ENCODE data around the gene SV2C.
"Not testable (repeated sequence)": the region's sequence is repeated elsewhere in the genome, so short reads cannot be mapped to it uniquely, and the experiment has no call there.

The SV2C gene

DNA sequence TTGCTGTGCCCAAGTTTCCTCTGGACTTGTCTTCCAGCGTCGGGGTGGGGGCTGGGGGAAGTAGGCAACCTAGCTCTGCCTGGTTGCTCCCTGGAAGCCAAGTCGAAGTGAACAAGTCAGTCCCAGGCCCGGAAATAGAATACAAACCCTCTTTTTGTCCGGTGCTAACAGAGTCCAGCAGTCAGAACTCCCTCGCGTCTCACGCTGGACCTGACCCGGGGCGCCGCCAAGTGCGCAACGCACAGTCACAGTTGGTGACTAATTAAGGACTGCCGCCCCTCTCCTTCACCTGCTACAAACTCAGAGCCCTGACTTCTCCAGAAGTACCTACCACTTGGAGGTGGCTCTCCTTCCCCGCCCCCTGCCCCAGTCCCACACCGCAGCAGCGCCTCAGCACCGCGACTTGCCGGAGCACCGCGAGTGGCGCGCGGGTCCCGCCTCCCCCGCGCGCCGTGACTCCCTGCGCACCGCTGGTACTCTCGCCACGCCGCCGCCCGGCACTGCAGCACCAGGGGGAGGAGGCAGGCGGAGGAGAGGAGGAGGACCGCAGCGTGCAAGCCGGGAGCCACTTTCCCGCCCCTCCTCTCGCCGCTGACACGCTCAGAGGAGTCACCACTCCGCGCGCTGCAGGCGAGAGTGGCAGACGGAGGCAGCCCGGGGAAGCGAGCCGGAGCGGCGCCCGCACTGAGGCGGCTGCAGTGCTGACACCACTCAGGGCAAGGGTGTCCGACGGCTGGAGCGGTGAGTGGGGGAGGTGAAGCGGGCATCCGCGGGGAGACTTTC, at the start of gene SV2C:
Gene SV2C (plus strand): TSS at position 612 of the 783 bp plus-strand sequence. CDS start 48,368 bp downstream, outside the sequence.
- DNase-seq, result peak; percentile 86

GRCh38 chr5:76037736-76038151, 45.4 kb upstream of the SV2C start:
- DNase-seq, result peak; percentile 55

DNA sequence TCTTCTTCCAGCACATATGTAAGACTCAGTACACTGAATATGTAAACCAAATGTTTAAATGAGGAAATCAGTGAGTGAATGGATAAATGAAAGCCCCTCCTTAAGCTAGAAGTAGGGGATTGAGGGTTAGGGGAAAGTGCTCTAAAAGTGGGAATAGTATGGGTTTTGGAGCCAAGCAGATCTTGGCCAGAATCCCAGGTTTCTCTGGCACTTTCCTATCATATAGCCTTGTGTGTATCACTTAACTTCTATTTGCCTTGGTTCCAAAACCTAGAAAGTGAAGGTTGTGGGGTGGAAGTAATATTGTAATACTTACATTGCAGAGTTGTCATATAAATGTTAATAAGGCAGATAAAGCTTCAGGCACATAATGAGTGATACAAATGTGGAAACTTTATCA, 45.0 kb upstream of the SV2C start:
- DNase-seq, result no peak

GRCh38 chr5:76040806-76041205, 42.4 kb upstream of the SV2C start:
- DNase-seq, result no peak

DNA sequence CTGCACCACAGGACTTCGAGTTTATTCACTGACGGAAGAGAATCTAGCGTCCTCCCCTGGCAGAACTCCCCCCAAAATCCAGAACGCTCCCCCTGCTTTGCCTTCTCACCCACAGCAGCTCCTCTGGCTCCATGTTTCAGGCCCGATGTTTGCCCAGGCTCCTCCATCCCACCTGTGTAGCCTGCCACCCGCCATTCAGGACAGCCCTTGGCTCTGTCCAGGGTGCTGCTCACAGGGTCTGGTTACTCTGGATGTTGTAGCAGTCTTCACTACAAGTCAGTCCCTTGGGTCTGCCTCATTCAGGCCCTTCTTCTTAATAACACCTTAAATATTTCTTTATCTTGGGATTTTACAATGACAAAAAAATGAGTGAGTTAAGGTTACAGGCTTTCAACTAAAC, 41.3 kb upstream of the SV2C start:
- DNase-seq, result peak; percentile 6

DNA sequence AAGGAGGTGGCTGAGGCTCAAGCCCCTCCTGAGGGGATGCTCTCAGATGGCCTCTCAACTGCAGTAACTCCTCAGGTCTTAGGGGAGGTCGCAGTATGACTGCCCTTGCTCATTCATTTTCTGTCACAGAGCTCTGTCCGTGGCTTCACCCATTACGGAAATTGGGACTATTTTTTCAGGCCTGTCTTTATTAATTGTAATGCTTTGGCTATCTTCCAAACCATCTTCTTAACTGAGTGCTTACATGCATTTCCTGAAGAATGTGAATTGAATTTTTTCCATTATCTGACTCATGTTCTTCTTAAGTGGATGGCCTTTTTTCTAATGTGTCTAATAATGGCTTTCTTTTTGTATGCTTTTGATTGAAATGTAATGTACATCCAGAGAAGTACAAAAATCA, 36.4 kb upstream of the SV2C start:
- no peak for DNase-seq

- peak; percentile 54 for DNase-seq
These were observed 33.0 kb upstream of the SV2C start for GRCh38 chr5:76050134-76050533.

GRCh38 chr5:76062502-76063041, 20.6 kb upstream of the SV2C start:
- no peak for DNase-seq

DNA sequence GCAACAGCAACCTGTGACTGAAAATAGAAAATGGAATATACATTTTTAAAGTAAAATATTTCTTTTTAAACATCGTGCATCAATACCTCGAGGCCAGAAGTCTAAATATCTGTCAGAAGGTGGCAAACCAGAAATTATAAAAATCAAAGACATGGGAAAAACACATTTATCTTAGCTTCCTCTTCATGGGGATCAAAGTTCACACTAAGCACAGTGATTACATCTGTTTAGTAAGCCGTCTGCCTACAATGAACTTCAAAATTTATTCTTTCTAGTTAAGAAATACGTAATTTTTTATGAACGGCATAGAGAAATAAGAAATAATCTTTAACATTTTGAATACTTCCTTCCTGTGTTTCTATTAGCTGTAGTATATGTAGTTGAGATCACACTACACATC, 17.9 kb upstream of the SV2C start:
- no peak for DNase-seq

GRCh38 chr5:76069061-76069735, 14.0 kb upstream of the SV2C start:
- no peak for DNase-seq

DNA sequence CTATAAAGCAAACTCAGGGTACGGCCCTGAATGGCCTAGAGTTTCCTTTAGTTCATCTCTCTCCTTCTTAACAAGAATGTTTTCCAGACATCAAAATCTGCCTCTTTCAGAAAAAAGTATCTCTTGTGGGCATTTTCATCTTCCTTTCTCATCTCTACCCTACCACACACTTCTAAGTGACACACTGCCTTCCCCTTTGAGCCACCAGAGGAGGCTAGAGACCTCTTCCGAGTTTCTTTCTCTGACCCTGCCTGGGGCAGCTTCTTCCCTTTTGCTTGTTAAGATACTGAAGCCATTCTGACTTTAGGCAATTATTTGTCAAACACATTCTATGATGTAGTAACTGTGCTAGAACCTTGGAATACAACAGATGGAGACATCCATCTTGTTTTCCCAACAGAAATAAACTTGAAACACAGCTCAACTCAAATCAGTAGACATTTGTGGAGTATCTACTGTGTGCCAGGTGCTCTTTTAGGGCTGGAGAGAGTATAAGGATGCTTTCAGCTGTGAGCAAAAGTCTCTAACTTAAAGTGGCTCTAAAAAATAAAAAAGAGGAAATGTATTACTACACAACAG, 8.6 kb upstream of the SV2C start:
- peak; percentile 52 for DNase-seq

GRCh38 chr5:76081811-76082771, 1.1 kb upstream of the SV2C start:
- peak; percentile 49 for DNase-seq

- peak; percentile 79 for DNase-seq
These were observed 642 bp downstream of the SV2C start for GRCh38 chr5:76083555-76084495.

DNA sequence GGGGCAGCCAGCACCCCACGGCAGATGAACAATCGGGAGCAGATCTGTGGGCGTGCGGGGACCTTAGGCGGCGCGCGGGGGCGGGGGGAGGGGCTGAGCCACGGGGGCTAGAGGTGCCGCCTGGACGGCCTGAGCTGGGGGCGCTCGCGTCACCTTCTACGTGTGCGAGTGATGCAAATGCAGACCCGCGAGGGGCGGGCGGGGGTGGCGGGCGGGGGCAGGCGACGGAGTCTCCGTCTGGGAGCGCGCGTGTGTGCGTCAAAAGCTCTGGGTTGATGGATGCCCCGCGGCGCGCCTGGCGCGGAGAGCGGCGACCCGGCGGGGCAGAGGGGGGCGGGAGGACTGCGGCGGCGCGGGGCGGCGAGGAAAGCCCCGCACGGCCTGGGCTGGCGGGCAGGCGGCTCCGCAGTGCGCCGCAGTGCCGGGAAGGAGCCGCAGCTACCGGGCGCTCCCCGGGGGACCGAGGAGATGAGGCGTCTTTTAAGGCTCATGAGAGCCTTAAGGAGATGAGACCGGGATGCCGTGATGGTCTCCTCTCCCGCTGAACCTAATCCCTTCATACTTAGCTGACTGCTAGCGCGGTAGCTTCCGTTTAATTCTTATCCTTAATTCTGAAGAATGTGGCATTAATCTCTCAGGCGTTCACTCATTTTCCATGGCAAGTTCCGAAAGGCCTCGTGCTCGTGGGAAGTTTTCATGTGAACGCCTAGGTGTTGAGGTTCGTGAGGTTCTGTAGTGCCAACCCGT, 1.5 kb downstream of the SV2C start:
- peak; percentile 53 for DNase-seq

DNA sequence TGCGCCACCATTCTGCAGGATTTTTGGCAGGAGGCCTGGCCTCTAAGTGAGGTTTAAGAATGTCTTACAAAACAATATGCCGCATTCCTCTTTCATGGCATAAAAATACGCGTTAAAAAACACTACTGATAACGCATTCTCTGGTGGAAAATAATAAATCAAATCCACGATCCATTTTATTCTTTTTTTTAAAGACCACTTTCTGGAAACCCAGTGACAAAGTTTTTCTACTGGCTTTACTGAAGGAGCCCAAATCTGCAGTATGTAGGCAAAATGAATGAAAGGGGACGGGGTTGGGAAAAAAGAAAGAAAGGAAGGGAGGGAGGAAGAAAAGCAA, 2.0 kb downstream of the SV2C start:
- no peak for DNase-seq

DNA sequence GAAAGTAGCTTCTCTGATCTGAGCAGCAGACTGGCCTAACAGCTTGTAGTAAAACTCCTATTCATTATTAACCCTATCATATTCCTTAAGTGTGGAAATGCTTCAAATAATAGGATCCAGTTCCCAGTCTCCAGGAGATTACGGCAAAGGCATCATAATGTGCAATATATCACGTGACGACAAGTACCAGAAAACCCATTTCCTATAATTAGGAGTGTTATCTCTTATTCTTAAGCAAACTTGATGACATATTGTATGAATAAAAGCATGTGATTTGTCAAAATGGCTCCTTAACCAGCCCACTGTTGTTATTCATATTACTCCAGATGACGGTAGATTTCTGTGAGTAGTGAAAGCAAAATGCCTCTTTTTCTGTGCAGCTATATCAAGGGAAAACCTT, 2.9 kb downstream of the SV2C start:
- no peak for DNase-seq

DNA sequence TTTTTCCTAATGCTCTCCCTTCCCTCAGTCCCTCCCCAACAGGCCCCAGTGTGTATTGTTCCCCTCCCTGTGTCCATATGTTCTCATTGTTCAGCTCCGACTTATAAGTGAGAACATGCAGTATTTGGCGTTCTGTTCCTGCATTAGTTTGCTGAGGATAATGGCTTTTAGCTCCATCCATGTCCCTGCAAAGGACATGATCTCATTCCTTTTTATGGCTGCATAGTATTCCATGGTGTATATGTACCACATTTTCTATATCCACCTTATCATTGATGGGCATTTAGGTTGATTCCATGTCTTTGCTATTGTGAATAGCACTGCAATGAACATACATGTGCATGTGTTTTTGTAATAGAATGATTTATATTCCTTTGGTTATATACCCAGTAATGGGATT, 6.0 kb downstream of the SV2C start:
- not testable (repeated sequence) for DNase-seq

DNA sequence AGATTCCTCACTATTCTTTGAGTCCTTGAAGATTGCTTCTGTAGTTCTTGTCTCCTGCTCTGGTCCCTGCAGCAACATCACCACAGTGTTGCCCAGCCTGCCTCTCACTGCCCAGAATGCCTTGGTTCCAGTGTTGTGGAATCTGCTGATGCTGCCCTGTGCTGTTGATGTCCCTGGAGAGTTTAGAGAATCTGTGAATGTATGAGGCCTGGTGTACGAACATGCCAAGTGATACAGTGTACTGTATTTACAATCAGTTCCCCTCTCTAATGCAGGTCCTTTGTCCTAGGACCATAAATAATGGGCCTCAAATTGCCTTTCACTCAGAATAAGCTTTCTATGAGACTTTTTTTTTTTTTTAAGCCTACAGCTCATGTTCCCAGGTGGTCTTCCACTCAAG, 8.2 kb downstream of the SV2C start:
- DNase-seq, result no peak

GRCh38 chr5:76099286-76099702, 16.1 kb downstream of the SV2C start:
- peak; percentile 71 for DNase-seq

- DNase-seq, result no peak
These were observed 16.6 kb downstream of the SV2C start for GRCh38 chr5:76099756-76100155.

DNA sequence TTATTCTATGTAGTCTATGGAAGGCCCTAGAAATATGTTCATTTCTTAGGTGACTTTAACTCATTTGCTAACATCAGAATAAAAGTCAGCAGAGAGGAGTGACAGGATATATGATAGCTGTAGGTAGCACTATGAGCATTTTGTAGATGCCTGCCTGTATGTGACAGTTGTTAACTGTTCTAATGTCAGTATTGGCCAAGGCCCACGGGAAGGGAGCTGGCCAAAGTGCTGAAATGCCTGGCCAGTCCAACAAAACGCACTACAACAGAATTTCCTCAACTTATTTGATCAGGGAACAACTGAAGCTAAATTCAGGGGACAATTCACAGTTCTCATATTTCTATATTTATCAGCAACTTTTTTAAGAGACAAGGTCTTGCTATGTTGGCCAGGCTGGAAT, 20.8 kb downstream of the SV2C start:
- peak; percentile 38 for DNase-seq

Measured in DMS53 (cell line).